HG03469 (cell line): ENCODE measurements around the gene ZNF385A.

Source experiments
- ATAC-seq: cut with Tn5 transposase; IDR thresholded peaks from one replicate; pipeline ENCODE4 v1.9.1; 2021; ENCODE audit warnings: mild to moderate bottlenecking, moderate library complexity, moderate number of reproducible peaks; ENCODE audit not compliant: unreplicated experiment

Gene ZNF385A

GRCh38 chr12:54416687-54417603 lies 32.4 kb upstream of the ZNF385A start:
- ATAC-seq, result no peak

- ATAC-seq, result no peak
These were observed 30.8 kb upstream of the ZNF385A start for GRCh38 chr12:54415221-54415929.

DNA sequence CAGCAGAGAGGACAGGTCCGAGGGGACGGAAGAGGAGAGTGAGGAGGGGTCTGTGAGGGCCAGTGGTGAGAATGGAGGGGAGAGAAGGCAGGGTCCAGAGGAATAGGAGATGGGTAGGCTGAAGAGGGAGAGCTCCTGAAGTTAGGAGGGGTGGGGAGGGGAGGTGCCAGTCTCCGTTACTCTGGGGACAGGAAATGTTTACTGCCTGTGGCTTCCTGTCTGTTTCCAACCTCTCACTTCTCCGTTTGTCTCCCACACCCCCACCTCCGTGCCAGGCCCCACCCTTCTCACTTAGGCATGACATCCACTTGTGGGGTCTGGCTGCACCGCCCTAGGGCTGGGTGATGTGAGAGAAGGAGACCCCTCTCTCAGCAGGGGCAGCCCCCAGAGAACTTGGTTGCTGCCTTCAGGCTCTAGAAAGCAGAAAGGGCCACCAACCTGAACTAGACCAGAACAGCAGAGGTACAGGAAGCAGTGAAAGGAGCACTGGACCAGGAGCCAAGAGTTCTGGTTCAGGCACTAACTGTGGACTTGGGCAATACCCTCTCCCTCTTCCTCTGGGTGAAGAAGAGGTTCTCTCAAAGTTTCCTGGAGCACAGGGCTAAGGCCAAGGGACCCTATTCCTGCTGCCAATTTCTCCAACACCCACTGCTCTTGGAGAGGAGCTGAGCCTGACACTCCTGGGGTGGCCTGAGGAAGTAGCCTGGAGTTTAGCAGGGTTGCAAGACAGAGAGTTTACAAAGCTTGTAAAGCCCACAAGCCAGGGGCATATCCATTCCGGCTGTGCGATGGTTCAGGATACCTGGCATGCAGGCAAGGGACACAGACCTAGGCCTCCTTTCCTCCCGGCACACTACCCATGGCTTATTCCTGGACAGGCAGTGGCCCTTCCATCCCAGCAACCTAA lies 29.0 kb upstream of the ZNF385A start:
- ATAC-seq, result no peak

- ATAC-seq, result no peak
These were observed 28.3 kb upstream of the ZNF385A start for GRCh38 chr12:54412786-54413185.

DNA sequence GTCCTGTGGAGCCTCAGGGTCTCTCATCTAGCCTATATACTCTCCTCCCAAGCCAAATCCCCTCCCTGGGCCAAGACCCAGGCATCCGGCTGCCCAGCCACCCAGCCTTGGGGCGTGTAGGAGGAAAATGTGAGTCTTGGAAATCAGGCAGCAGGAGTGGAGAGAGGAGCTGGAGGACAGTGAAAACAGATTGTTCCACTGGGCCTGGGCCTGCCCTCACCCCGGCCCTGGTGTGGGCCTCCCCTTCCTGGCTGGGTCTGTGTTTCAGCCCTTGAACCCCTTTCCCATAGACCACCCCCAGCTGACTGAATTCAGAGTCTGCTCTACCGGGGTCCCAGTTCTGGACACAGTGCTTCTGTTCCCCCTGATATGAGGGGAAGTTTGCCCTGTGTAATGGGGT lies 27.8 kb upstream of the ZNF385A start:
- no peak for ATAC-seq

GRCh38 chr12:54411391-54412241 lies 27.1 kb upstream of the ZNF385A start:
- no peak for ATAC-seq

- no peak for ATAC-seq
These were observed 24.7 kb upstream of the ZNF385A start for GRCh38 chr12:54409267-54409666.

DNA sequence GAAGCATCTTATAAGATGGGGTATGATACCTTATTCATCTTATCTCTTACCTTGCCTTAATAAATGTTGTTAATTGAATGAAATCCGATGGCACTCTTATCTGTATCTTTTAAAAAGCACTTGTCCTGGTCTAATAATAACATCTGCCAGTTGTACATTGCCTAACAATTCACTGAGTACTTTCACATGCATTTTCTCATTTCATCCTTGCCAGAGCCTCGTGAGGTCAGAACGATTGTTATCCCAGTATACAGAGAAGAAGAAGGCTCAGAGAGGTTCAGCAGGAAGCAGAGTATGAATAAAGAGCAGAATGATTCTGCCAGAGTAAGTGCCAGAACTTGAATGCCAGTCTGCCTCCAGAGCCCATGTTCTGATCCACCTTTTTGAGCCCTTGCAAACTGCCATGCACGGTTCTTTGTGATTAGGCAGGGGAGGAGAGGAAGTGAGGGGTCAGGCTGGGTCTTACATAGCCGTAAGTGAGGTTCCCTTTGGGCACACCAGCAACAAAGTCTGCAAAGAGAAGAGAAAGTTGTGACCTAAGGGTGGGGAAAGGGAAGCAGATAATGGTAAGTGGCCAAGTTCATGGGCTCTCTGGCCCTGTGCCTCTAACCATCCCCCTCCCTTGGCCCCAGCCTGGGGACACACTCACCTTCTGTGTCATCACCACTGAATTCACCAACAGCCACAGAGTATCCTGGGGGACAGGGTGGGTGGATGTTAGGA lies 22.8 kb upstream of the ZNF385A start:
- no peak for ATAC-seq

DNA sequence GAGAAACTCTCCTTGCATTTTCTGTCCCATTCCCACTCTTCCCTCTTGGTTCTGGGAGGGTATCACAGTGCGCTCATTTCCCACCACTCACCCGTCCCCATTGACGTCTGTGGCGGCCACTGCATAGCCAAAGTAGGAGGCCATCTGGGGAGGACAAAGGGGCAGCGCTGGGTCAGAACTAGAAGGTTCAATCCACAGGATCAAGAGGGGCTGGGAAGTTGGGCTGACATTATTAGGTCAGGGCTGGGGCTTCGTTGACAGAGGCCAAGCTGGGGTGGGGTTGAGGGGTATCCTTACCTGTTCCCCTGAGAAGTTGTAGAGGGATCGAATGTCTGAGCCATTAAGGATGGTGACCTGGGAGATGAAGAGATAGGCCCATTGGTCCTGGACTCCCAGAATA lies 21.0 kb upstream of the ZNF385A start:
- no peak for ATAC-seq

DNA sequence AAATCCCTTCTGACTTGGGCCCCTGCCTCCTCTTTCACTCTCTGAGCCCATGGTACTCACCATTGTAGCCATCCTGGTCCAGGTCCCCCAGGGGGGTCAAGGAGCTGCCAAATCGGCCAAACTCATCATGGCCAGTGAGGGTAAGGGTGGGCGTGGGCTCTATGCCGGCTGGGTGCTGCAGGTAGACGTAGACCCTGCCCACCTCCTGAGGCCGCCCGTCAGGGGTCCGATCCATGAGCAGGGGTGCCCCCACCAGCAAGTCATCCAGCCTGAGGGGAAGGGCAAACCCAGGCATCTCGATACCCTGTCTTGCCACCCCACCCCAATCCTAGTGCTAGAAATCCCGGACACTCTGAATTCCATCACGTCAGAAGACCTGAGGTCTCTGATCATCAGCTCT lies 20.6 kb upstream of the ZNF385A start:
- ATAC-seq, result no peak

DNA sequence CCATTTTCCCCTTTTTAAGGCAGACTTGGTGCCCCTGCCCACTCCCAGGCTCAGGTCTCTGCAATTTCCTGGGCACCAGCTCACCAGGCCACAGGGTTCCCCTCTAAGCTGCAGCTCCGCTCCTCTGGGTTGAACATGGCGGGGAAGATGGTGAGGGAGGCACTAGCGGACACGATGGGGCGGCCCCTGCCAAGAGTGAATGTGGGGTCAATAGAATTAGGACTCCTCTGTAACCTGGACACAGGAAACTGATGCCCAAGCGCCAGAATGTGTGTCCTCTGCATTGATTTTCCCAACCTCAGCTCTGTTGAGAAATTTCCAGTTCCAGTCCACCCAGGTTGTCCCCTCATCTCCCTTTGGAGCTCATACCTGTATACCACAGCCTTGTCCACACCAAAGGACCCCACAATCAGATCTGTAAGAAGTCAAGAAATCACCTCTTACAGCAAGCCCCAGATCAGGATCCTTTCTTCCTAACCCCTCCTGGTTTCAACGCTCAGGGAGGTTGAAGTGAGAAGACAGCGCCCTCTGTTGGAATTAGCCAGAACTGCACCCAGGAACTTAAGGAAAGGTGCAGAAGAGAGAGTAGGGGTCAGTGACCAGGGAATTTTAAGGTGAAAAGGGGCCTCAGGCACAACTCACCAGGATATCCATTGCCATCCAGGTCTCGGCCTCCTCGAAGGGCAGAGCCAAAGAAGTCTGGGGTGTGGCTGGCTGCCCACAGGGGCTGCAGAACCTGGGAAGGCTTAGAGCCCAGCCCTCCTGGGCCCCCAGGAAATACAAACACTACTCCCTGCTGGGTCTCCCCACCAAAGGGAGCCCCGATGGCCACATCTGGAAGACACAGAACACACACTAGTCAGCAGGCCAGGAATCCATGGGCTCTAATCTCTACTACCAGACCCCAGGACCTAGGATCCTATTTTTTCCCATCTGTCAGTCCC lies 19.8 kb upstream of the ZNF385A start:
- ATAC-seq, result no peak

DNA sequence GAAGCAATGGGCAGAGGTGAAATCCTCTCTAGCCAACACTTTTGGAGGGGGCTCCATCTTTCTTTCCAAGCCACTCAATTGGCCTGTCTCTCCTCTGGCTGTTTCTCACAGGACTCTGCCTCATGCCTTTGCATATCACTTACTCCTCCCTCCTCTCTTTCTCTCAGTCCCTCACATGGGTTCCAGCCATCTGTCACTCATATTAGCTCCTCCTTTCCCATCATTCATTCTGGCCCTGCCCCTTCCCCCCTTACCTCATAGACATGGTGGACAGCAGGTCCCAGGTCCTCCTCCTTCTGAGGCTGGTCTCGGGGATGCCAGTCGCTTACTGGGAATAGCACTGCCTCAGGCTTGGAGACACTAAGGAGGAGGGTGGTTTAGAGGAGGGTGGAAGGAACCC lies 16.6 kb upstream of the ZNF385A start:
- ATAC-seq, result no peak

- ATAC-seq, result peak; percentile 74
These were observed 14.7 kb upstream of the ZNF385A start for GRCh38 chr12:54398995-54399793.

- ATAC-seq, result no peak
These were observed 13.7 kb upstream of the ZNF385A start for GRCh38 chr12:54398218-54398617.

GRCh38 chr12:54397157-54397556 lies 12.6 kb upstream of the ZNF385A start:
- no peak for ATAC-seq

- no peak for ATAC-seq
These were observed 11.0 kb upstream of the ZNF385A start for GRCh38 chr12:54395545-54395944.

DNA sequence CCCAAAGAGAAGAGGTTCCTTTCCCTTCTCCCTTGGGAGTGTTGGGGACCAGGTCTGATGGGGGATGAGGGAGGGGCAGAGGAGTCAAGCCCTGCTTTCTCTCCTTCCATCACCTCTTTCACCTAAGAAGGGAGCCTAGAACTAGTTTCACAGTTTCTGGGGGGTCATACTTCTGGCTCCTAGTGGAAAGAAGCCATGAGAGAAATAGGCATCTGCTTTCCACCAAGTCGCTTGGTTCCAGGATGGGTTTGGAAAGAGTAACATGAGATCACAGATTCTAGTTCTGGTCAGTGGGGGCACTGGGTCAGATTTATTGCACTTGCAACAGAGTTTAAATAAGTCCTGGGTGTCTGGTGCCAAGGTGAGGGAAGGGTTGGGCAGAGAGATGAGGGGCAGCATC lies 10.5 kb upstream of the ZNF385A start:
- no peak for ATAC-seq

DNA sequence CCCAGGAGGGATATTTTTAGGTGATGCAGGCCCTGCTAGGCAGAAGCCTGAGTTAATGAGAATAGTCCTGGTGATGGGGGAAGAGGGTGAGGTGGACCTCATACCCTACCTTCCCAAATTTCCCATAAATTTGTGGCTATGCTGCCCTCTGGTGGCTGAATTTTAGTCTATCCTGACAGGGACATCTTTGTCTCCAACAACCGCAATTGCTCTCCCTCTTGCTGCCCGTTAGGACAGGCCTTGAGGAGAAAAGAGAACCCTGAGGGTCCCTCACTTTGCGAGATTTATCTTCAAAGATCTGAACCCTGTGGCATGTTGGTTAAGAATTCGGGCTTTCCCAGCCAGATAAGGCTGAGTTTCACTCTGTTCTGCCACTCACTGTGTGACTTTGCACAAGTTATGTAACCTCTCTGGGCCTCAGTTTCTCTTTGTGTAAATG lies 9.8 kb upstream of the ZNF385A start:
- ATAC-seq, result no peak
